IMR-90 (cell line): ENCODE results near the gene POLD1. TPM values are rescaled to one million over a fixed set of nuclear protein-coding genes. Genes with fewer than 3 reads are reported as not detected.

Source experiments
- ATAC-seq: fragments of 200-7000 bp; cut with Tn5 transposase; 2 replicates; pipeline ENCODE4 v1.9.1; 2020; ENCODE audit warnings: low read depth, mild to moderate bottlenecking, moderate library complexity
- BruUV-seq: library from RNA; stranded (reverse); fragments of 400-500 nt; replicated peaks from 2 replicates; lab custom pipeline; 2021; lab: Mats Ljungman, UMichigan
- CTCF ChIA-PET: fragments of 300-600 bp; formaldehyde crosslinking; extraction: SDS; loops from one replicate; lab custom pipeline; 2021; ENCODE audit warnings: antibody characterized with exemption; lab: Yijun Ruan, JAX
- POLR2A ChIA-PET: fragments of 300-600 bp; sonication (Branson Sonifier 250); formaldehyde crosslinking; loops from one replicate; lab custom pipeline; 2022; ENCODE audit warnings: antibody characterized with exemption; ENCODE audit not compliant: unreplicated experiment; lab: Charles Lee
- DNase-seq: peaks from one replicate; pipeline ENCODE4 v3.0.0; 2013
- H2AFZ ChIP-seq: replicated peaks from 2 replicates; pipeline ENCODE3; 2013; ENCODE audit warnings: low read length, mild to moderate bottlenecking; ENCODE audit not compliant: poor library complexity
- H2AK5ac ChIP-seq: 2 replicates; pipeline ENCODE4 v1.6.1; 2013; ENCODE audit warnings: low read depth, low read length, inconsistent platforms
- H2AK9ac ChIP-seq: replicated peaks from 2 replicates; pipeline ENCODE3; 2013; ENCODE audit warnings: mild to moderate bottlenecking, low read depth, low read length, moderate library complexity; ENCODE audit not compliant: poor library complexity
- H2BK120ac ChIP-seq: 2 replicates; pipeline ENCODE4 v1.6.1; 2013; ENCODE audit warnings: low read depth, low read length, inconsistent platforms
- H2BK15ac ChIP-seq: 3 replicates; pipeline ENCODE4 v1.6.1; 2013; ENCODE audit warnings: low read depth, low read length, inconsistent platforms
- H2BK20ac ChIP-seq: 2 replicates; pipeline ENCODE4 v1.6.1; 2013; ENCODE audit warnings: low read depth, mild to moderate bottlenecking, inconsistent platforms, low read length, moderate library complexity
- H2BK5ac ChIP-seq: 2 replicates; pipeline ENCODE4 v1.6.1; 2013; ENCODE audit warnings: mild to moderate bottlenecking, low read depth, low read length, inconsistent platforms; ENCODE audit not compliant: poor library complexity, severe bottlenecking
- H3K14ac ChIP-seq: replicated peaks from 2 replicates; pipeline ENCODE4 v1.6.1; 2013; ENCODE audit warnings: low read depth, low read length, inconsistent platforms
- H3K18ac ChIP-seq: 2 replicates; pipeline ENCODE4 v1.6.1; 2013; ENCODE audit warnings: low read depth, low read length, control low read depth
- H3K23ac ChIP-seq: 2 replicates; pipeline ENCODE4 v1.6.1; 2013; ENCODE audit warnings: low read depth, low read length, inconsistent platforms
- H3K27ac ChIP-seq: 2 replicates; pipeline ENCODE4 v1.5.1; 2013; ENCODE audit warnings: mild to moderate bottlenecking, control low read depth, low read length; ENCODE audit not compliant: insufficient read depth
- H3K27me3 ChIP-seq: 2 replicates; pipeline ENCODE4 v1.6.1; 2013; ENCODE audit warnings: low read length; ENCODE audit not compliant: control insufficient read depth, insufficient read depth
- H3K36me3 ChIP-seq: 2 replicates; pipeline ENCODE4 v1.6.1; 2013; ENCODE audit warnings: low read length, mixed read lengths; ENCODE audit not compliant: control insufficient read depth, insufficient read depth
- H3K4ac ChIP-seq: 2 replicates; pipeline ENCODE4 v1.6.1; 2013; ENCODE audit warnings: low read depth, low read length, inconsistent platforms
- H3K4me1 ChIP-seq: 2 replicates; pipeline ENCODE4 v1.6.1; 2013; ENCODE audit warnings: low read length, mixed read lengths; ENCODE audit not compliant: control insufficient read depth, insufficient read depth
- H3K4me2 ChIP-seq: 2 replicates; pipeline ENCODE4 v1.6.1; 2013; ENCODE audit warnings: low read depth, mild to moderate bottlenecking, control low read depth, low read length, moderate library complexity
- H3K4me3 ChIP-seq: 2 replicates; pipeline ENCODE4 v1.5.1; 2013; ENCODE audit warnings: low read depth, mild to moderate bottlenecking, control low read depth, low read length, moderate library complexity; ENCODE audit not compliant: insufficient read depth
- H3K56ac ChIP-seq: 2 replicates; pipeline ENCODE4 v1.6.1; 2013; ENCODE audit warnings: low read length, inconsistent platforms; ENCODE audit not compliant: insufficient read depth; ENCODE audit errors: extremely low read depth
- H3K79me1 ChIP-seq, 2 experiments: 2 replicates each; pipeline ENCODE4 v1.6.1; 2013; ENCODE audit warnings: low read length in 2 of 2, inconsistent platforms in 1 of 2, low read depth in 1 of 2
- H3K9ac ChIP-seq: 2 replicates; pipeline ENCODE4 v1.6.1; 2013; ENCODE audit warnings: low read depth, low read length, control low read depth
- H3K9me1 ChIP-seq: 2 replicates; pipeline ENCODE4 v1.6.1; 2013; ENCODE audit warnings: low read length, inconsistent platforms; ENCODE audit not compliant: insufficient read depth
- H3K9me3 ChIP-seq: 2 replicates; pipeline ENCODE4 v1.6.1; 2013; ENCODE audit warnings: low read length; ENCODE audit not compliant: control insufficient read depth, insufficient read depth
- H4K20me1 ChIP-seq: 2 replicates; pipeline ENCODE4 v1.6.1; 2013; ENCODE audit warnings: low read length, inconsistent platforms; ENCODE audit not compliant: insufficient read depth
- H4K5ac ChIP-seq: 2 replicates; pipeline ENCODE4 v1.6.1; 2013; ENCODE audit warnings: mild to moderate bottlenecking, low read depth, low read length, control low read depth
- H4K8ac ChIP-seq, 2 experiments: 2 replicates each; pipeline ENCODE4 v1.6.1; 2013; ENCODE audit warnings: low read depth in 2 of 2, low read length in 2 of 2, control low read depth in 1 of 2, inconsistent platforms in 1 of 2
- H4K91ac ChIP-seq: 2 replicates; pipeline ENCODE4 v1.6.1; 2013; ENCODE audit warnings: low read depth, low read length, inconsistent platforms; ENCODE audit not compliant: insufficient read depth
- BHLHE40 ChIP-seq: fragments of 150-350 bp; IDR thresholded peaks from 2 replicates; pipeline ENCODE4 v1.6.1; 2016; ENCODE audit warnings: mild to moderate bottlenecking, low read depth, low read length
- CEBPB ChIP-seq: IDR thresholded peaks from 2 replicates; pipeline ENCODE4 v1.6.1; 2012; ENCODE audit warnings: low read depth, low read length, improper control_type of control experiment
- CHD1 ChIP-seq: IDR thresholded peaks from 2 replicates; pipeline ENCODE4 v1.6.1; 2012; ENCODE audit warnings: low read depth, low read length, improper control_type of control experiment
- ELK1 ChIP-seq: fragments of 150-350 bp; IDR thresholded peaks from 2 replicates; pipeline ENCODE4 v1.6.1; 2016; ENCODE audit warnings: low read depth, mild to moderate bottlenecking, low read length, moderate library complexity, borderline replicate concordance
- FOS ChIP-seq: fragments of 150-350 bp; IDR thresholded peaks from 2 replicates; pipeline ENCODE4 v1.6.1; 2016; ENCODE audit warnings: low read depth, low read length
- MAFK ChIP-seq: IDR thresholded peaks from 2 replicates; pipeline ENCODE4 v1.6.1; 2012; ENCODE audit warnings: low read depth, low read length, improper control_type of control experiment
- MAZ ChIP-seq: IDR thresholded peaks from 2 replicates; pipeline ENCODE4 v1.6.1; 2012; ENCODE audit warnings: low read depth, mild to moderate bottlenecking, low read length, improper control_type of control experiment, moderate library complexity, borderline replicate concordance
- MXI1 ChIP-seq: IDR thresholded peaks from 2 replicates; pipeline ENCODE4 v1.6.1; 2012; ENCODE audit warnings: low read depth, mild to moderate bottlenecking, low read length, moderate library complexity, borderline replicate concordance
- NFE2L2 ChIP-seq: fragments of 150-350 bp; IDR thresholded peaks from 2 replicates; pipeline ENCODE4 v1.6.1; 2016; ENCODE audit warnings: low read depth, mild to moderate bottlenecking, low read length
- SMC3 ChIP-seq: fragments of 150-350 bp; IDR thresholded peaks from 2 replicates; pipeline ENCODE4 v1.6.1; 2016; ENCODE audit warnings: low read depth, mild to moderate bottlenecking, antibody characterized with exemption, low read length, moderate library complexity
- WGBS, 2 experiments: methylation state at CpG; one replicate each; pipeline versions ENCODE4 v1.1.5 to v1.1.7; 2013; ENCODE audit warnings: missing lambda C conversion rate in 2 of 2; ENCODE audit not compliant: insufficient read length in 1 of 2; ENCODE audit errors: extremely low coverage in 2 of 2; 5-methylcytosine and 5-hydroxymethylcytosine counted together
- dilution Hi-C: fragments of 300-500 bp; cut with HindIII; formaldehyde crosslinking; loops from one replicate; pipeline ENCODE4 v1.14.3; 2018; ENCODE audit warnings: low sequenced_read_pairs; ENCODE audit not compliant: unreplicated experiment
- in situ Hi-C: fragments of 300-500 bp; cut with MboI; formaldehyde crosslinking; loops from 3 replicates; pipeline ENCODE4 v1.14.3; 2019; ENCODE audit warnings: low sequenced_read_pairs, inconsistent platforms, mixed read lengths
- intact Hi-C: fragments of 100-400 bp; cut with micrococcal nuclease; formaldehyde crosslinking; loops from 2 replicates; pipeline ENCODE4 v1.10.0; 2022
- polyA plus RNA-seq, 3 experiments: library from polyadenylated mRNA; depleted of rRNA; stranded (reverse); fragments of >200 nt; gene quantifications; 2 replicates each; pipeline ENCODE4 v1.2.3, GENCODE V29; 2012; ENCODE audit warnings: low replicate concordance in 1 of 3
- total RNA-seq: library from RNA; depleted of rRNA; stranded (reverse); fragments of >200 nt; gene quantifications from 2 replicates; pipeline ENCODE4 v1.2.3, GENCODE V29; 2012

POLD1 gene
- total and polyA plus RNA-seq, 2 of the 4 experiments (the other 2 are of a cell fraction) = 13.8 to 28.9 TPM

- H3K4ac ChIP-seq = no peak overlapping the region
- peaks cover 2% of the 10 kb centered on the region for H3K36me3 ChIP-seq
- ChIA-PET CTCF (no interaction called here), POLR2A (no interaction called here)
- H3K79me1 ChIP-seq = peaks cover 2 to 12% of the 10 kb centered on the region in 2 experiments; a peak in 2 of 4 replicates
- H4K8ac ChIP-seq = no peak overlapping the region
- H3K9ac ChIP-seq = no peak overlapping the region
- in situ Hi-C loops = no loop called here
- H3K18ac ChIP-seq = no peak overlapping the region
- no peaks in the 10 kb centered on the region; the same call in 1 of the 2 replicates for H4K20me1 ChIP-seq
- no TSS peak for BruUV-seq
- H3K4me1 ChIP-seq = no peaks in the 10 kb centered on the region
- TF ChIP-seq SMC3 (no peak), MAZ (no peak), CHD1 (no peak), BHLHE40 (no peak), CEBPB (no peak), MXI1 (no peak), ELK1 (no peak), NFE2L2 (no peak), FOS (no peak), MAFK (no peak)
- H3K4me3 ChIP-seq = no peak overlapping the region
- no peak for DNase-seq
- H2AK9ac ChIP-seq = no peak overlapping the region
- no peak overlapping the region for H4K91ac ChIP-seq
- no peak overlapping the region for H2BK20ac ChIP-seq
- H2AK5ac ChIP-seq = no peak overlapping the region
- intact Hi-C loops = no loop called here
- no peak overlapping the region for H3K14ac ChIP-seq
- H3K9me3 ChIP-seq = no peaks in the 10 kb centered on the region
- no peak overlapping the region for H3K56ac ChIP-seq
- H2BK120ac ChIP-seq = no peak overlapping the region
- H3K27me3 ChIP-seq = no peaks in the 10 kb centered on the region
- H4K5ac ChIP-seq = no peak overlapping the region
- H3K9me1 ChIP-seq = no peaks in the 10 kb centered on the region
- H2BK5ac ChIP-seq = no peak overlapping the region
- no peak for ATAC-seq
- no peak overlapping the region for H2AFZ ChIP-seq
- WGBS, 2 experiments = 100% methylated on average over 1 of the region's 4 CpGs; no CpG with 5 or more reads in 1 of the 2 experiments
- no peak overlapping the region for H3K23ac ChIP-seq
- H3K4me2 ChIP-seq = no peak overlapping the region
- dilution Hi-C loops = no loop called here
- H2BK15ac ChIP-seq = no peak overlapping the region
- H3K27ac ChIP-seq = no peak overlapping the region
These were observed 9.4 kb downstream of the POLD1 start for GRCh38 chr19:50393589-50393988.
